ENCODE results near the gene MYL2.

- TF ChIP-seq CTCF (IDR thresholded peaks at IDR 0.05; ENCODE audit: low read length) (no peak), EZH2 (IDR thresholded peaks at IDR 0.05; ENCODE audit: borderline replicate concordance, low read length) (no peak)
Measured at GRCh38 chr12:110960795-110961194, 40.4 kb upstream of the MYL2 start.

All from OCI-LY1 (cell line).